Glomerular visceral epithelial cell (primary cell): ENCODE results near the gene SIM1.

Experiments used
- DNase-seq: peaks from one replicate; pipeline ENCODE4 v3.0.0-alpha.2; 2016; ENCODE audit errors: extremely low spot score

SIM1 gene

DNA sequence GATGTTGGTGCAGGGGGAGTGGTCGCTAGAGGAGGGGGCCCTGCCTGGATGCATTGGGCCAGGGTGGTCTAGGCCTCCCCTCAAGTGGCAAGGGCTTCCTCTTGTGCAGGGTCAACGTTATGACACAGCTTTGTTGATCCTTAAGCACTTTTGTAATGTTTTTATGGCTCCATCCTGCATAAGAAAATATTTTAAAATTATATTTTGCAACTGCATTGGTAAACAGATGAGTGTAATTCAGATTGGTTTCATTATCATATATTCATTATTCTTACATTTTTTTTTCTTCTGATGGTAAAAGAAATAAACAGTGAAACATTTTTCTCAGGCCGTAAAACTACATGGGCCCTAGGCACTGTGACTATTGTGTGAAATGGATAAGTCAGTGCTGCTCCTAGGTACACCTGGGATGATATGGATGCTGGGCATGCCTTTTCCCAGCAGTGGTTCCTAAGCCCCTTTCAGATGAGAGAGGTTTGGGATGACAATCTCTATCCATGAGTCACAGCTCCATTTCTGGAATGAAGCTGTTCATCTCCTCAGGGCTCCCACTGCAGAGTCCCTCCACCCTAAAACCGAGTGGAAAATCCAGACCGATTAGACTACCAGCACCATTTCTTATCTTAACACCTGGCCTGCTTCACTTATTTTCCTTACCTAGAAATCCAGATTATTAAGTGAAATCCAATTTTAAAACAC is 5.8 kb upstream of the SIM1 start:
- no peak for DNase-seq

DNA sequence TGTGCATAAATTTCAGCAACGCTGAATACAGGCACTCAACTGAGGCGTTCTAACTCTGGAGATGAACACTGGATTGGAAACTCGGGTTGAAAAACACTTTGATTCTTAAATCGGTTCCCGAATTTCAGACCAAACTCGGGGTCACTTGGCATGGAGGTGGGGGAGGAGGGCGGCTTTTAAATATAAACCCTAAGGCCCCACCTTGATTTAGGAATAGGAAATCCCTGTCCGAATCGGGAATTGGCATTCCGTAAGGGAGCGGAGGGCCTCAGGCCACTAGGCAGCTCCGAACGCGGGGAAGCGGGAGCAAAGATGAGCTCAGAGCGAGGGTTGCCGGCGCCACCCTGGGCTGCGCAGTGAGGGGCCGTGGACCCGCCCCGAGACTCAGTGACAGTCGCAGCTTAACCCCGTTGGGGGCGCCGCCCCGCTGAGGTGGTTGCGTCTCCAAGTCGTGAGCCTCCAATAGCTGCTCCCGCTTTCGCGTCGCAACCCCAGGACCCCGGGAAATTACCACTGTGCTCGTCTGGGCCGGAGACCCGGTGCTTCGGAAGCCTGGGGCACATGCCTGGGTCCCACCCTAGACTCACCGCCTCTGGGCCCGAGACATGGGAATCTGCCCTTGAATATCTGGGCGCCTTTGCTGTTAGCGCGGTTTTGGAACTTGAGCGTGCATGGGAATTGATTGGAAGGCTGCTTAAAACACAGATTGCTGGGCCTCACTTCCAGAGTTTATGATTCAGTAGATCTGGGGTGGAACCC is 4.6 kb upstream of the SIM1 start:
- no peak for DNase-seq

DNA sequence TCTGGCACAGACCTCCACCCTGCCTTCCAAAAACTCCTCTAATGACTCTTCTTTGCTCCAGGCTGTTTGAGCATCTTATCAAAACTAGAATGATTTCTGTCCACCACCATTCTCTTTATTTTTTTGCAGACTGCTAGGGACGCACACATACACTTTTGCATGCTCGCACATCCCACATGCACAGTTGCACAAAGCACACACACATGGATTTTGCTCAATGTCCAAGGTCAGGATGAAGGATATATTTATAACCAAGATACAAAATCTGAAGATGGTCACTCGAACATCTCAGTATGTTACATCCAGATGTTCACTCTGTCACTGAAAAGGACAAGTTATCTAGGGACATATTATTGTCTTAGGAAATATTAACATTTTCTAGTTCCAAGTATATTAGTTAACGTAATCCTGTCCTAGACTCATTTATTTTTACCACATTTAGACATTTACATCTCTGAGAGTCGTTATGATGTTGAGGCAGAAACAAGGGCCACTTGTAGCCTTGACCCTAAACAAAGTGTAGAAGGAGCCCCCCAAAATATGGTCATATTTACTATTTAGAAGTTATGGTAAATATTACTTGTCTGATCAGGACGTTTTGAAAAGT is 3.4 kb upstream of the SIM1 start:
- no peak for DNase-seq

DNA sequence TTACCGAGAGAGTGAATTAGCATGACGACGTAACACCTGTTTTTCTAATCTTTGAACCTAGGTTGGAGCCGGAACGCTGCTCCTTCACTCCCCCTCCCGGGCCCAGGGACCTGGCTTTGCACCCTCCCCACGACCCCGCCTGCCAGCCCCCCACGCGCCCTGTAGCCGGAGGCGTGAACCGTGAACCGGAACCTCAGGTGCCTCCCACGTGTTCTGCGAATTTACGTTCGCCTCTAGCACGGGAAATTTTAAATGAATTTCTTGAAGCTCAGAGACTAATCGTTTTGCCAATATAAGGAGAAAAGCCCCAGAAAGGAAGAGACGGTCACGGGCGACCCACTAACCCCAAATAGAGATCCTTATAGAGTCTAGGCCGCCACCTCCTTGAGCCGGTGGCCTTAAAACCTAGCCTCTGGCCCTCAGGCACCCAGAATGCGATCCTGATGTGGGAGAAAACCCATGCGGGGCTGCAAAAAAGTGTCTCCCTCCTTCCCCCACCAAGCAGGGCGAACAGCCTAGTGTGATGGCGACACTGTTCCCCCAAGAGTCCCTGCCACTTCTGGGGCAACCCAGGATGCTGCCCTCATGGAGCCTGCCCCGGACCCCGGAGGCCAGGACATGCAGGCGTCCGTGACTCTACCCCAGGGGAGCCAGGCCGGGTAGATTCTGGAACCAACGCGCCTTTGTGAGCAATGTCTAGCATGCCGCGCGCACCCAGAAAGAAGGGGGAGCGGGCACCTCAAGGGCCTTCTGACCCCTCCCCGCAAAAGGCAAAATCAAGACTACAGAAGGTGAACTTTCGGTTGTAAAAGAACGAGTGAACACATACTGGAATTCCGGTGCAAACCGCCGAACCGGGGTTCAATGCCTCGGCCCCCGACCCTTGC is 2.7 kb upstream of the SIM1 start:
- DNase-seq: no peak

DNA sequence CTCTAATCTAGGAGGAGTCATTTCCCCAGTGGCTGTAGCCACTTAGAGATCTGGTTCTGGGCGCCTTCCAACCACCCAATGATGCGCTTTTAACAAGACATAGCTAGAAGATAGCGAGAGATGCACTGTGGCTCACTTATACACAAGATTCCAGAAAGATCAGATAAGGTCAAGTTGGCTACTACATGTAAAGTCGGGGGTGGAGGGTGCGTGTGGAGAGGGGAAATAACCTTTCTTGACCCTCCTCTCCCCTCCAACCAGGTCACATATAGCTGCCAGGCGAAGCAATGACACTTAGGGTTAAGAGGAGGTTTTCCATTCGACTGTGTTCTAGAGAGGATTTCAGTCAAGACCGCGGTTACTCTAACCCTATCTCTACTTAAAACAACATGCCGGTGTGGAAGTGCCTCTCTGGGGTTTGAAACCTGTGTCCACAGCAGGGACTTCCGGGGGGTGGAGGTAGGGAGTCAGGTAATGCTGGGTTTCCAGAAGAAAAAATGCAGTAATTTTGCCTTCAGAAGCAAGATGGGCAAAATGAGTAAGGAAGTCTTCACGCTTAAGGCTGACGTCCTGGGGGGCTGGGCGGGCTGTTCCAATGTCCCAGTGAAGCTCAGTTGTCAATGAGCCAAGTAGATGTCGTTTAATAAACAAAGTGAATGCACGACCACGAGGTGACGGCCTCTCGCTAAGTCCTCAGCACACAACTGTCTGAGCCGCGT is 1.8 kb upstream of the SIM1 start:
- DNase-seq: no peak

DNA sequence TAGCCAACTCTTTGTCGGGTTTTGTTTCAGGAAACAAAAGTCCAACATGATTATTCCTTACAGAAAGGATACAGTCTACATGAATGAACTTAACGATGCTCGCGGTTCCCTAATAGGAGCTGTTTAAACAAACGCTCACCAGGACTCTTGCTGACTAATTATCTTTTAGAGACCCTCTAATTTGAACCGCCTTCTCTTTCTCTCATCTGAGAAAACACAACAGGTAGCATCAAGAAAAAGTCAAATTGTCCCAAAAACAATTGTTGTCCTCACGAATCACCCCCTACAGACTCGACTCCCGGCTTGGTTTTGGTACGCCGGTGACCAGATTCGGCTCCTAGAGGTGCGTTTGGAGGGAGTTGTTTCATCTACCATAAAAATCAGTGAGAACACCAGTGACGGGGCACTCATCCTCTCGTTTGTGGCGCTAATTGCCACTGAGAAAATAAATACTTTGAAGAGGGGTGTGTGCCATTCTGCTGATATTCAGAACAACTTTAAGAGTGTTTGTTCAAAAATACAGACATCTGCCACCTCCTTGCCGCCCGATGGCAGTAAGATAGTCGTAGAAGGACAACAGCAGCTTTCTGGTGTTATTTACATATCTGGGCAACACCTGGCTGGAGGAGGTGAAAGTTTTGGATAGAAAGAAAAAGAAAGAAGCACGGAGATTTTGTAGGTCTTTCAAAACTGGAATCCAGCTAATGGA is 1.1 kb upstream of the SIM1 start:
- DNase-seq: no peak

DNA sequence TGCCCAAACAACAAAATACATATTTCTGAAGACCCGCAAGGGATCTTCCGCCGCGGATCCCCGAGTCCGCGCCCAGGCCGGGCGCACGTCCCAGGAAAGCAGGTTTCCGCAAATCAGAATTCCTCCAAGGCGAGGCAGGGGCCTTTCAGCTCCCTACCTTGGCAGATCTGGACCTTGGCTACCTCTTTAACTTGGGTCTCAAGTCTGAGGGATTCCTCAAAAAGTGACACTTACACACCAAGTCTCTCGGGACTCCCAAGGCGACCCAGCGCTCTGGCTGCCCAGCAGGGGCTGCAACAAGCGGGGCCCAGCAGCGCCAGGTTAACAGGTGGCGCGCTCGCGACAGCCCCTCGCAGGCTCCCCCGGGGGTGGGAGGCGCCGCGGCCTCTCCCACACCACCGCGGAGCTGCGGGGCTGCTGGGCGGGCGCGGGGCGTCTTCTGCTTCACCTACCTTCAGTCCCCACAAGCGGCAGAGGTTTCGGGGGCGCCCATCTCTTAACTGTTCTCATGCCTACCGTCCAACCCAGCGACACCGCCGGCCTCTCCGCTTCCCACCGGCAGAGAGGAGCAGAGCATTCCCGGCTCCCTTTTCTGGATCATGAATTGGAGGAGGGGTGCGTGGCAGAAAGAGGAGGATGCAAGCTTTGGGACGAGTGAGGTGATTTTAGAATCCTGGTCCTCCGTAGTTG is 414 bp downstream of the SIM1 start:
- DNase-seq: peak; percentile 13

DNA sequence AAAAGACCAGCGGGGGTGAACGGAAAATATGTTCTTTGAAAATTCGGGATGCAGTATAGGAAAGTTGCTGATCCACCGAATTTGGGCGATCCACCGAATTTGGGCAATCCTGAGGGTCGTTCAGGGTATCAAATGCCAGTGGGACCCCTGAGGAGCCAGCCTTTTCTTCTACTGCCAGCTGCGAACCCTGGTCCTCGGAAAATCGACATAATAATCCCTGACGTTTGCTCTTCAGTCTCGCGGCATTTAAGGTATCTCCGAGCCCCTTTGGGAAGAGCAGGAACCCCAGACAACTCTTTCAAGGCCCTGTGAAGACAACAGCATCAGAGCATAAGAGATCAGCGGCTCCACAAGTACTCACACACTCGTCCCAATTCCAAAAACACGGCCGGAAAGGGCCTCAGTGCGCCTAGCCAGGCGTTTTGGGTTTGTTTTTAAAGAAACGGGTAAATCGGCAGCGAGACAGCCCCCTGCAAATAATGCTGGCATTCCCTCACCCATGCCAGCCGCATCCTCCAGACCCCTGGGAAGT is 1.0 kb downstream of the SIM1 start:
- no peak for DNase-seq

DNA sequence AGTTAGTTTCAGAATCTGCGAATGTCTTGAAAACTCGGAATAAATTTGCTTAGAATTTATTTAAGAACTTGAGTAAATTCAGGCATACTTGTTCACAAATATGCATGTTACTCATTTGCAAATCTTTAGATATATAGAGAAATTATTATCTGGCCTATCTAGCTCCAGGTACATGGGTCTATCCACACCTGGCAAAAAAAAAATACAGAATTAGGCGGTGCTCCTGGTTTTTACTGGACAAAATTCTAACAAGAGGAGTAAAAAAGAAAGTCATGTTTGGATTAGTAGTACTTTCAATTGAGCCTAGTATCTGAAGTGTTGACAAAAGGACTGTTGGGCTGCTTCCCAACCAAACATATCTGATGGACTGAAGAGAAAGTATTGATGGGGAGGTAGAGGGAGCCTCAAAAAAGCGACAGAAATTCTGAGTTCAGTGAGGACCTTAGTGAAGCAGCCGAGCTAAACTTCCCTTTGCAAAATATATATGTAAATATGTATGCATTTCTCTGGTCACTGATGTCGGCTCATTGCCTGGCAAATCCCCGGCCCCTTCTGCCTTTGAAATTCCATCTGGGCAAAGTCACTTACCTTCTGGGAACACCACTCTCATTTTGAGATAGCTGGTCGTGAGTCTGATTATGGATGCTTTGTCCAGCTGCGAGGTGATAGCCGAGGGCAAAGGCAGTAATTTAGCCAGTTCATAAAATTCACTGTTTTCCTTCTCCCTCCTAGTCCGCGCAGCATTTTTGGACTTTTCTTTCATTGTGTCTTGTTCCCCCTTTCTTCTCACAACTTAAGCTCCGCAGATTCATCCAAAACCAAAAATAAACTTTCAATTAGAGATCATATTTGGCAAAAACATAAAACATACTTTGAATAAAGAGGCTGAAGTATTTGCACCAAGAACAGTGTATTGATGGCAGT is 1.8 kb downstream of the SIM1 start:
- no peak for DNase-seq

DNA sequence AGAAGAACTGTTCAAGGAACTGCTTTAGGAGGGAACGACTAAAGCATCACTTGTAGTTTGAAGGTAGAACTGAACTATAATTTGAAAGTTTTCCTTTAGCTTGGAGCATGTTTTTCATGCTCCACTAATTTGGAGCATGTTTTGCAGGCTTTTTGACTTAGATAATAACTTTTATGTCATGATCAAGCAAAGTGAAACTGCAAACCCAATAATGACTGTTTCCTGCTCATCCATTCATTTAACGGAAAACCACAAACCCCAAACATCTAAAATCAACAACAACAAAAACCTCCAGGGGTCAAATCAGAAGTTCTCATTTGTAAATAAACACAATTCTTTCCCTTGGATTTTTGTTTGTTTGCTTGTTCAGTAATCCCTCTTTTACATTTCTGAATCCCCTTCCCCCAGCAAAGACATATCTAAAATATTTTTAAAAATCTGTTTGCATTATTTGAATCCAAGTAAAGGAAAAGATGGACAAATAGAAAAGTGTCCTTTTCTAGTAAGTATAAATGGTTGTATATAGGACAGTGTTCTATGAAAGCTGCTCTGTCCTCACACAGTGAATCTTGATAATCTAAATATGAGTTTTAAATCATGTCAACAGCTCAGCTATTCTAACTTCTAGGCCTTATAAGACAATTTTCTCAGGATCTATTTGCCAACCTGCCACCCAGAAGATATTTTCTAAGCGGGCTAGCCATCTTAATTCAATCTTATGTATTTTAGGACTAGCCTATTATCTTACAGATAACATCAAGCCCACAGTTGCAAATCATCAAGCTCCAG is 2.6 kb downstream of the SIM1 start:
- DNase-seq: peak; percentile 13

DNA sequence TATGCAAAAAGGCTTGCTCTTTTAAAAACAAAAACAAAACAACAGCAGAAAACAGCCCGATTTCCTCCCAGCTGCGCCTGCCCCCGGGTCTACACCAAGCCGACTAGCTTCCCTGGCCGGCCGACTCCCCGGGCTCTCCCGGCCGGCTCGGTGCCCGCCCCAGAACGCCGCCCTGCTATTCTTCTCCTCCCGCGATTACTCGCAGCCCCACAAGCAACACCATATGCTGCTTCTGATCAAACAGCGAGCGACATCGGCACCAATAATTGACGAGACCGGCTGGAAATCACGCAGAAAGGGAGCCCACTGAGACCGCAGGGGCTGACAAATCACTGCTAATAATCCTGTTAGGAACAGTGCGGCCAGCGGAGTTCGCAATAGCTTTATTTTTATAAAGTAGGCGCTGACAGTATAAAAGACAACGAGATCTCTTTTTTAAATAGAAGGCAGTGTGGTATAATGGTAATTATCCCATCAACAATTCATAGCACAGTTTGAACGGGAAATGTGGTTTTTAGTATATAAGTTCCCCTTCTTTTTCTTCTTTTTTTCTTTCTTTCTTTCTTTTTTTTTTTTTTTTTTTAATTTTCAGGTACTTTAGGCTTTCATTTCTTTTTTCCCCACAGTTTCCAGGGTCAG is 3.3 kb downstream of the SIM1 start:
- DNase-seq: peak; percentile 66

DNA sequence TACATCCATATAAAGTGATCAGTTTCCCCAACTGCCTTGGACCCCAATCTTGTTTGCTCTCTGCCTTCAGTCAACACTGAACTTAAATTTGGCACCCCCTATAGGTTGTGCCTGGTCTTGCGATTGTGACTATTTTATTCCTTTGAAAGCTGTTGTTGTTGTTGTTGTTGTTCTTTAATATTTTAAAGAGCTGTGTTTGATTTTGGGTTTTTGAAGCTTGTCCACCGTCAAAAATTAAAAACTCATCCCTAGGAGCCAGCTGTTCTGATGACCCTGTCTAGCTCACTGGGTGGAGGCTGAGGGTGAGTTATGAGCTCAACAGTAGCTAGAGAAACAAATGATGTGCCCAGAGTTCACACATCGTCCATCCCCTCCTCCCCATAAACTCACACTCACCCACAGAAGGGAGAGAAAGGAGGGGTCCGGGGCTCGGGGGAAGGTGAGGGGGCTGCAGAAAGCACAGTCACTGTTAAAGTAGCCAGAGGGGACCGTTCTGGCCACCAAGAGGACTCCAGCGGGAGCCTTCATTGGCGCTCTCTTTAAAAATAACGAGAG is 4.0 kb downstream of the SIM1 start:
- DNase-seq: peak; percentile 26

DNA sequence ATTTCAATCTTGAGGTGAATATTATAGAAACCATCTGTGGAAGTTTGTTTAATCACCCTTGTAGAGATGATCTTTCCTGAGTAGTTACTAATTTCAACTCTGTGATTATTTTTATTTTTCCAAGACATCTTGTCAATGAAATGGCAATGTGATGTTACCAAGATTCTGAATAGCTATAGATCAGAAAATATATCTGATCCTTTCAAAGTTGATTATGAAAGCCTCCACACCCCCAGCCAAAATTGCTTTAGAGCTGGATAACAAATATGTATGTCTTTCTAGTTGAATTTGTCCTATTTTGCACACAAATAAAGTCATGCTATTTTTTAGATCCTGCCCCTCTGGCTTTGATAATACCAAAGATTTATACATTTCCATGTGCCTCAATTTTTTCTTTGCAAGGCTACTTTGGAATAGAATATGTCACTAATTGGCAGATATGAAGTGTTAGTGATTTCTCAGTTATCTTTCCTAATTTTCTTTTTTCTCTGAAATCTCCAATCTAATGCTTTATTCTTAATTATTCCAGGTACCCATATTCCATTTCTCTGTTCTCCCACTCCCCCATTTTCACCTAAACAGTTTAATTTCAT is 5.0 kb downstream of the SIM1 start:
- no peak for DNase-seq

DNA sequence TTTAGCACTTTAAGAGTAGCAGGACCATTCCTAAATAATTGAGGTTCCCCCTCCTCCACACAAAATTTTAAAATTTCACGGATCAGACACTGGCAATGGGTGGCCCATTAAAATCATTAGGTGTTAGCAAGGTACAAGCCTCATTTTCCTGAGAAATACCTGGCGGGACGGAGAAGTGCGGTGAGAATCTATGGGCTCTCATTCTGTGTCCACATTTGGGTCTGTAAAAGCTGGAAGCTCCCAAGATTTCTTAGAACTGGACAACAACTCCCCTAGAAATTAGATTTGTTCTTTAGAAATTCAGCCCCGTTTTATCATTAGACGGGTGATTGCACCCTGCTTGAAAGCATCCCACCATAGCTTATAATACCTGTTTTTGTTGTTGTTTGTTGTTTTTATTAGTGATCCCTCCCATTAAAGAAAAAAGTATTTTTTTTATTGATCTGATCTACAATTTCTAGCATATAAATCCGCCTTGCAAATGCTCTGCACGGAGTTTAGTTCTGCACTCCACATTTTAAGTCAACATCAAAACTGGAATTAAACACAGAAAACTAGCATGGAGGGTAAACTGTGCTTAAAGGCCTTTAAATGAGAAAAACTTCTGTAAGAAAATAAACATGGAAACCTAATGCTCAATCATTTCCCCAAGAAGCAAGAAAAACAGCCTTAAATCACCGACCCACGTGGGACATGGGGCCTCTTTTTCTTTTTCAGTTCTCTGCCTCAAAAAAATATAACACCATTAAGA is 5.7 kb downstream of the SIM1 start:
- DNase-seq: no peak

DNA sequence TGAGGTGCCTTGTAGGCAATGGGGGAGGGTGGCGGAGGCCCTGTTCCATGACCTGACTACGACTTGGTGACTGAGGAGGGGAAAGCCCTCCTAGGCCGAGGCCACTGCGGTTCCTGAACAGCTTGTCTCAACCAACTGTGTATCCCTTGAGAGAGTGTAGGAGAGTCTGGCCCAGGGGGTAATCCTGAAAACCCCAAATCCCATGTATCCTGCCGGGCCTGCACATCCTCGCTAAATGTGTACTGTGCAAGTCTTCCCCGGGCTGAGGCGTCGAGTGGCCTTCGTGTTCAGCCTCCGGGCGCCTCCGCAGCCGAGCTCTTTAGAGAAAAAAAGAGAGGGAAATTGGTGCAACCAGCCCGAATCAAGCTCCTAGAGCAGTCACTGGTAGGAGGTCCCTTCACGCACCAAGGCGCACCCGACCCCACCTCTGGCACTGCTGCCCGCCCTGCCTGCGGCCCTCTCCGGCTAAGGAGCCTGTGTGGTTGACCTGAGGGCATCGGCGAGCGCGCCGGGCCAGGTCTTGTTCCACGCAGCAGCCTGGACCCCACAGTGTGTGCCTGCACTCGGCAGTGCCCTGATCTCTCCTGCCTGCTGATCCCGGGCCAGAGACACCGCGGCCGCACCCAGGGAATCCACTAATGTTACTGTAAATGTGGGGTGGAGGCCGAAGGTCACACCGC is 7.3 kb downstream of the SIM1 start:
- DNase-seq: no peak

DNA sequence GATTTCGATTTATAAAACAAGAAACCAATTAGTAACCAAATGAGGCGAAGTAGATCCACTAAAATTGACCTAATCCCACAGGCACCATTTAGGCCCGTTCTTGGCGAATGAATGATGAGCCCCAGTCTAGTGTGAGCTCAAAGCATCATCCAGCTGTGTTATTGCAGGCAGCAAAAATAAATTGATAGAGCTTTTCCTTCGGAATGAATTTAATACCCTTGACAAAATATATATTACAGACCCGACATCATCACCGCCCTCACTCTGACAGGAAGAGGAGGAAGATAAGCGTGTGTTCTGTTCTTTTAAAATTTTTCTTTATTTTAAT is 7.8 kb downstream of the SIM1 start:
- DNase-seq: no peak
